Activated CD4-positive, alpha-beta T cell treated with anti-CD3 and anti-CD28 coated beads, Interleukin-2, amount 50 U/mL, for 16 hours (primary cell): Measurements from ENCODE around the gene UBXN1.
A peak's percentile ranks its signal among the peaks of the same experiment; 100 is the strongest.
"Not testable (repeated sequence)": the region's sequence is repeated elsewhere in the genome, so short reads cannot be mapped to it uniquely, and the experiment has no call there.

Experiments
- DNase-seq: peaks from one replicate; pipeline ENCODE4 v3.0.0-alpha.2; 2020

The UBXN1 gene

GRCh38 chr11:62707277-62707861 lies 28.5 kb upstream of the UBXN1 start, which contains the start of the genes BSCL2 and GNG3:
Gene BSCL2 (minus strand): TSS chr11:62707424. CDS start chr11:62707195, 229 bp downstream.
Gene GNG3 (plus strand): TSS chr11:62707676. CDS start chr11:62708296, 620 bp downstream.
- DNase-seq: no peak

GRCh38 chr11:62706850-62707247 lies 28.0 kb upstream of the UBXN1 start:
- DNase-seq: no peak

GRCh38 chr11:62705880-62706849 lies 27.3 kb upstream of the UBXN1 start:
- peak; percentile 95 for DNase-seq

- DNase-seq: no peak
Observed at GRCh38 chr11:62705413-62705812, 26.5 kb upstream of the UBXN1 start.

- DNase-seq: not testable (repeated sequence)
Observed at GRCh38 chr11:62703921-62704320, 25.0 kb upstream of the UBXN1 start.

- DNase-seq: peak; percentile 63
Observed at GRCh38 chr11:62702246-62702645, 23.4 kb upstream of the UBXN1 start.

GRCh38 chr11:62694455-62695167 lies 15.7 kb upstream of the UBXN1 start:
- DNase-seq: peak; percentile 77

GRCh38 chr11:62693624-62694023 lies 14.8 kb upstream of the UBXN1 start:
- not testable (repeated sequence) for DNase-seq

- no peak for DNase-seq
Observed at GRCh38 chr11:62689421-62690183, 10.7 kb upstream of the UBXN1 start, which contains the start of gene LRRN4CL. Gene LRRN4CL (minus strand): TSS chr11:62689530. CDS start chr11:62688508, 1,022 bp downstream.

- no peak for DNase-seq
Observed at GRCh38 chr11:62688491-62688890, 9.6 kb upstream of the UBXN1 start.

GRCh38 chr11:62687508-62688396 lies 8.9 kb upstream of the UBXN1 start:
- DNase-seq: no peak

- DNase-seq: no peak
Observed at GRCh38 chr11:62682518-62682917, 3.6 kb upstream of the UBXN1 start.

GRCh38 chr11:62680825-62681240 lies 2.0 kb upstream of the UBXN1 start:
- DNase-seq: peak; percentile 66

- no peak for DNase-seq
Observed at GRCh38 chr11:62678433-62678769, 472 bp downstream of the UBXN1 start.

GRCh38 chr11:62677714-62678113 lies 1.2 kb downstream of the UBXN1 start:
- no peak for DNase-seq

- no peak for DNase-seq
Observed at GRCh38 chr11:62677156-62677555, 1.7 kb downstream of the UBXN1 start.

GRCh38 chr11:62676698-62677097 lies 2.2 kb downstream of the UBXN1 start:
- DNase-seq: no peak

GRCh38 chr11:62675415-62675814 lies 3.5 kb downstream of the UBXN1 start:
- DNase-seq: not testable (repeated sequence)

- no peak for DNase-seq
Observed at GRCh38 chr11:62673196-62673525, 5.7 kb downstream of the UBXN1 start.

- DNase-seq: peak; percentile 96
Observed at GRCh38 chr11:62671608-62672389, 7.1 kb downstream of the UBXN1 start, which contains the start of the genes LBHD1 and UQCC3. Gene LBHD1 (minus strand): TSS chr11:62672267. CDS start chr11:62670031, 2,236 bp downstream. Gene UQCC3 (plus strand): TSS chr11:62671673. CDS start chr11:62671746, 73 bp downstream.
